ENCODE measurements around the gene ANKRD33.

The ANKRD33 gene, protein sequence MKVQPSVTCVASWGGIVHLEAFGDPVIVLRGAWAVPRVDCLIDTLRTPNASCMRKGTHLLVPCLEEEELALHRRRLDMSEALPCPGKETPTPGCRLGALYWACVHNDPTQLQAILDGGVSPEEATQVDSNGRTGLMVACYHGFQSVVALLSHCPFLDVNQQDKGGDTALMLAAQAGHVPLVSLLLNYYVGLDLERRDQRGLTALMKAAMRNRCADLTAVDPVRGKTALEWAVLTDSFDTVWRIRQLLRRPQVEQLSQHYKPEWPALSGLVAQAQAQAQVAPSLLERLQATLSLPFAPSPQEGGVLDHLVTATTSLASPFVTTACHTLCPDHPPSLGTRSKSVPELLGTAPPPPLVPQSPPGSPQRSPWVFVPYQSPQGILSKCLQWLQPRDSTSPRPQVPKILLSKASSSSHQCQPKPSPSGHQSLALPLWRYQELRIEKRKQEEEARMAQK

DNA sequence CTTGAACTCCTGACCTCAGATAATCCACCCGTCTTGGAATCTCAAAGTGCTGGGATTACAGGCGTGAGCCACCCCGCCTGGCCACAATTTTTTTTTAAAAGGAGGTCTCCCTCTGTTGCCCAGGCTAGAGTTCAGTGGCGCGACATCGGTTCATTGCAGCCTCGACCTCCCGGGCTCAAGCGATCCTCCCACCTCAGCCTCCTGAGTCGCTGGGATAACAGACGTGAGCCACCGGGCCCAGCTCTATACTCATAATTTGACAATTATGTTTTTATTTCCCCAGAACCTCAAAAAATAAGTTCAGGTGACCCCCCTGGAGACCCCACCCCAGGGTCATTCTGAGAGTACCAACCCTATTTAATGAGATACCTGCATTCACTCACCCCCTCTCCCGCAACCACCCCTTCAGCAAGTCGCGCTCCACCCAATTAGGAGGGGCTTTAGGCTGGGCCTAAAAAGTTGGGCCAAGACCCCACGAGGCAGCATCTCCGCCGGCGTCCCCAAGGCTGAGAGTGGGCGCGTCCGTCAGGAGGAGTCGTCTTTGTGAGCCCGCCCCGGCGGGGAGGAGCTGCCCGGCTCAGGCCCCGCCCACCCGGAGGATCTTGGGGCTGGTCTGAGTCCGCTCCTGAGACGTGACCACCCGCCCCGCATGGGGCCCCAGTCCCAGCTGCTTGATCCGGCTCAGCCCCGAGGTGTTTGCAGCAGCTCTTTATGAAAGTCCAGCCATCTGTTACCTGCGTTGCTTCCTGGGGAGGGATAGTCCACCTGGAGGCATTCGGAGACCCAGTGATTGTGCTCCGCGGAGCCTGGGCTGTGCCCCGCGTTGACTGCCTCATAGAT, at the start of gene ANKRD33:
ANKRD33 (plus strand) TSS at position 628 of the 840 bp plus-strand sequence; CDS start at position 712, 84 bp downstream.
- no peak for DNase-seq (ENCODE audit: low read depth in 2 of 2)

DNA sequence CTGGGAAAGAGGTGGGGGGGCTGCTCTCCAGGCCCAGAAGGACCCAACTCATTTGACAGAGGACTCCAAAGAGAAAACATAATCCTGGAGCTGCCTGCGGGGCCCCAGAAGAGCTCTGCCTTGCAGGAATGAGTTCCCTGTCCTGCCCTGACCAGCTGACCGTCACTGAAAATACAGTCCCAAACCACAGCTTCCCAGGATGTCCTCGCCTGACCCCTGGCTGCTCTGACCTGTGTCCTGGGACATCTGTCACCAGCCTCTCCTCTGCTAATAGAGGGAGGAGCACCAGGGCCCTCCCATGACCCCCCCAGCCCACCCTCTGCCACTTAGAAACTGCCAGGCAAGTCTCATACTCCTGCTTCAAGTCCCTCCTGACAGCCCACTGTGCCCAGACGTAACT, 49.1 kb upstream of the ANKRD33 start:
- no peak for DNase-seq (ENCODE audit: low read depth in 2 of 2)

GRCh38 chr12:51839310-51839947, 48.5 kb upstream of the ANKRD33 start:
- DNase-seq (ENCODE audit: low read depth in 2 of 2) = no peak

DNA sequence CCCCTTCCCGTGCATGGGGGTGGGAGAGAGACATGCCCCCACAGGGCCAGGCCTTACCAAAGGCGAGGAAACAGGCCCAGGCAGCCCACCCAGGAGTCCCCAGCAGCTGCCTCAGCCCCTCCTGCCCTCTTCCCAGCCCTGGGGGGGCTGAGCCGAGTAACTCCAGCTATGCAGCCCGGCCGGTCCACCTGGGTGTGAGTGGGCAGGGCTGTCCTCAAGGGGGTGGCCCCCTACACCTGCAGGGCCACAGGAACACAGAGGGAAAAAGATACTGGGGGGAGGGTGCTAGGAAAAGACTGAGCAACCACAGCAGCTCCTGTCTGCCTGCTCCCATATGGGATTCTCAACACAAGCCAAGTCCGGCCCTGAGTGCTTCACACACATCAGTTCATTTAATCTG, 46.9 kb upstream of the ANKRD33 start:
- no peak for DNase-seq (ENCODE audit: low read depth in 2 of 2)

- DNase-seq (ENCODE audit: low read depth in 2 of 2) = no peak
Measured at GRCh38 chr12:51841727-51842126, 46.2 kb upstream of the ANKRD33 start.

GRCh38 chr12:51844854-51845253, 43.0 kb upstream of the ANKRD33 start:
- no peak for DNase-seq (ENCODE audit: low read depth in 2 of 2)

DNA sequence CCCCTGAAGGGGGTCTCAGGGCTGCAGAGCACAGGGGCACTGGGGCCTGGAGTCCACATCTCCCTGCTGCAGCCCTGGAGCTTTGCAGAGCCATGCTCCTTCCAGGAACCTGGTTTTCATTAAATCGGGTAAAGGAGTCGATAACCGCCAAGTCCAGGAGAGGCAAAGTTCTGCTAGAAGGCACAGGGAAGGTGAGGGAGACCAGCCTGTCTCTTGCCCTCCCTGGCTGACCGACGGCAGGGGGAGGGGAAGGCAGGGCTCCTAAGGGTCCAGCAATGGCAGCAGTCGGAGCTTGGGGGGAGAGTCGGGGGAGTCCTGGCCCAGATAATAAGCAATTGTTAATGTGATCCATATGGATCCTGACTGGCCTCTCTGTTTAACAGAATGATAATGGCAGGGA, 42.4 kb upstream of the ANKRD33 start:
- DNase-seq (ENCODE audit: low read depth in 2 of 2) = no peak

DNA sequence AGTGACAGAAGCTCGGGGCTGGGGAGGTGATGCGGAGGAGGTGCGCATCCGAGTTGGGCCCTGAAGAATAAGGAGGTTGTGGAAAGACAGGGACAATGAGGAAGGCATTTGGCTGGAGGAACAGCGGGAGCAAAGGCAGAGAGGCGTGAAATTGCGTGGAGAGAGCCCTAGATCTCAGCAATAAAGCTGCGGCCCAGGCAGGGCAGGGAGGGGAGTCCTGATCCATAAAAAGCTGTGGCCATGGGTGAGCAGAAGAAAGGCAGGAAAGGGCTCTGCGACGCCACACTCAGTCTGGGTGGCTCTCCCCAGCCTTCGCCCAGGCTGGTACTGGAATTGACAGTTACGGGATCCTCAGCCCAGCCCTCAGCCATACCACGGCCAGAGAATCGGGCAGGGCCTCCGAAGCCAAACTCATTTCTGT, 41.6 kb upstream of the ANKRD33 start:
- no peak for DNase-seq (ENCODE audit: low read depth in 2 of 2)

GRCh38 chr12:51846911-51847642, 40.8 kb upstream of the ANKRD33 start:
- DNase-seq (ENCODE audit: low read depth in 2 of 2) = no peak

GRCh38 chr12:51847643-51848325, 40.1 kb upstream of the ANKRD33 start:
- no peak for DNase-seq (ENCODE audit: low read depth in 2 of 2)

DNA sequence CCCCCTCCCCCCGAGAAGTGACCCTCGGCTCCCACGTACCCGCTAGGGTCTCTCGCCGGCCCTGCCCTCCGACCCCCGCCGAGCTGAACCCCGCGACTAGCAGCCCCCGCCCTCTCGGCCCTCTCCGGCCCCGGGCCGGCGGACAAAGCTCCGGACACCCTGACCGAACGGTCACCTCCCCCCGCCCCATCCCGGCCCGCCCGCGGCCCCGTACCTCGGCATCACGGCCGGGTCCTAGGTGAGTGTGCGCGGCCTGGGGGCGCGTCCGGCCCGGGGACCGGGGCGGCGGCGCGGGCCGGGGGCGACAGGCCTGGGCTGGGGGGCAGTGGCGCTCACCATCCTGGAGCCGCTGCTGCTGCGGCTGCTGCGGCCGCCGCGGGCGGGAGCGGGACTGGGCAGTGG, 39.6 kb upstream of the ANKRD33 start, which contains the start of gene FIGNL2:
FIGNL2 (minus strand) TSS at position 393 of the 402 bp plus-strand sequence. CDS start 26,305 bp downstream, outside the sequence.
- DNase-seq (ENCODE audit: low read depth in 2 of 2) = no peak

DNA sequence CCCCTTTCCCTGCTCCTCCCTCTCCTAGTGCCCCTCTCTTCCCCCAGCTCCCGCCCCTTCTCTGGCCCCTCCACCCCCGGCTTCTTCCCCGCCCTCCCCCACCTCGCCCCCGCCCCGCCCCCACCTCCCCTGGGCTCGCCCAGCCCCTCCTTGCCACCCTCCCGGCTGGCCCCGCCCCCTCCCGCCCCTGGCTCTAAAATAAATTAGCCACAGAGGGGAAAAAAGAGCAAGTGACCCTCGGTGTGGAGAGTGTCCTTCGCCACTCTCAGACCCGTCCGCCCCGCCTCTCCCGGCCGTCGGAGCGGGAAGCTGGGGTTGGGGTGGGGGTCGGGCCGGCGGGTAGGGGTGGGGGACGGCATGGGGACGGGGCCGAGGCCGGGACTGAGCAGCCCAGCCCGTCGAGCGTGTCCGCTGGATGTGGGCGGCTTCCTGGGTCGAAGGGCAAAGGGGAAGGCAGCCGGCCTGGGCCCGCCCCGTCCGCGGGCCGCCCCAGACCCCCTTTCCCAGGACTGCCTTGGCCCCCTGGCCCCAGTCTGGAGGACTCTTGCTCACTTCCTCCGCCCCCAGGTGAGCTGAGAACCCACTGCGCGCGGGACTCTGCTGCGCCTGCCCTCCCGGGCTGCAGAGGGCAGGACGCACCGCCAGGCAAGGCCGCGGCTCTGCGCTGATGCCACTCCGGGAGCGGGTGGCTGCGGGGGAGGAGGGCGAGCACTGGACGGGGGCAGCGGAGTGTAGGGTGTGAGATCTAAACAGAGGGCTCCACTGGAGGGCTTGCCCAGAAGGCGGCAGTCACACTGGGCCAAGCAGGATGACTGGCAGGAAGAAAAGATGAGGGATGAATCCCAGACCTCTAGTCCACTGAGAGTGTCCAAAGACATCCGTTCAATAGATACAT, 38.8 kb upstream of the ANKRD33 start:
- no peak for DNase-seq (ENCODE audit: low read depth in 2 of 2)

DNA sequence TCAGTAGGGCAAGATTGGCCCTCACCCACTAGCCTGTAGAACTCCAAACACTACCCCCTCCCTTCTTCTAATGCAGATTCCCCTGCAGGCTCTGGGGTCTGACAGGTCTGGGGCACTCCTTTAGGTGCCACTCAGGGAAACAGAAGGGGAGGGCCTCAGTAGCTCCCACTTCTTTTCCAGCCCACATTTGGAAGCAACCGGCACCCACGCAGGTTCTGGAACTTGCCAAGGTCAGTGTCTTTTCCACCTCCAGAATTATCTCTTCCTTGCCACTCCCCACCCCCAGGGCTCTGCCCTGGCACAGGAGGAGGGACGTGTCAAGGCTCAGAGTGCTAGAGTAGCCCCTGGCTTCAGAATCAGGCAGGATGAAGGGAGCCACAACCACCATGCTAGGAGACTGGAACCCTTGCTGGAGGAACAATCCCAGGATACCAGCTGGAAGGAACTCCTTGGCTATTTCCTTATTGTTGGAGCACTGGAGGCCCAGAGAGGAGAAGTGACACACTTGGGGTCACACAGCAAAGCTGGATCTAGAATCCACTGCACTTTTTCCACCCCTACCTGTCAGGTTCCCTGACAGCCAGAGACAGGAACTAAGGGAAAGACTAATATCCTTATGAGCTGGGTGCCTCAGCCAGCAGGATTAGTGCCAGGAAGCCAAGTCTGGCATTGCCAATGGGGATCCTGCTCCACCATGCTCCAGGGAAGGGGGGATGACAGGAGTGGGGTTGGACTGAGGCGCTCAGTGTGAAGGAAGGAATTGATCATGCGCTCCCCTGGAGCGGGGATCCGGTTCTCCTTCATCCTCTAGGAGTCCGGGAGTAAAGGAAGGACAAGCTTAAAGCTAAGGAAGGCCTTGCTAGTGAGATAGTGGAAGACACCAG, 37.6 kb upstream of the ANKRD33 start:
- no peak for DNase-seq (ENCODE audit: low read depth in 2 of 2)

DNA sequence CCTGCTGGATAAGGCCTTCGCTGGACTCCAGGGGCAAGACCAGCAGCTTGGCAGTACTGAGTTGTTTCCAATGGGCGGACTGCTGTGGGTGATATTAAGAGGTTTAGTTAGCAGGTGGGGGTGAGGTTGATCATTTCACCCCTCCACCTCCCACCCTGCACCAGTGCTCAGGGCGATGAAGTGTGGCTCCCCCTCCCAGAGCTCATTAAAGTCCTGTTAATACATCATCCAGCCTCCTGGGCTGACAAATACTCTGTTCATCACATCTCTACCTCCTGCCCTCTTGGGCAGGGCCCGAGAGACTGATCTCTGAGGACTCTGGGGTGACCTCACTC, 37.0 kb upstream of the ANKRD33 start:
- no peak for DNase-seq (ENCODE audit: low read depth in 2 of 2)

GRCh38 chr12:51851413-51852124, 36.3 kb upstream of the ANKRD33 start:
- DNase-seq (ENCODE audit: low read depth in 2 of 2) = no peak

DNA sequence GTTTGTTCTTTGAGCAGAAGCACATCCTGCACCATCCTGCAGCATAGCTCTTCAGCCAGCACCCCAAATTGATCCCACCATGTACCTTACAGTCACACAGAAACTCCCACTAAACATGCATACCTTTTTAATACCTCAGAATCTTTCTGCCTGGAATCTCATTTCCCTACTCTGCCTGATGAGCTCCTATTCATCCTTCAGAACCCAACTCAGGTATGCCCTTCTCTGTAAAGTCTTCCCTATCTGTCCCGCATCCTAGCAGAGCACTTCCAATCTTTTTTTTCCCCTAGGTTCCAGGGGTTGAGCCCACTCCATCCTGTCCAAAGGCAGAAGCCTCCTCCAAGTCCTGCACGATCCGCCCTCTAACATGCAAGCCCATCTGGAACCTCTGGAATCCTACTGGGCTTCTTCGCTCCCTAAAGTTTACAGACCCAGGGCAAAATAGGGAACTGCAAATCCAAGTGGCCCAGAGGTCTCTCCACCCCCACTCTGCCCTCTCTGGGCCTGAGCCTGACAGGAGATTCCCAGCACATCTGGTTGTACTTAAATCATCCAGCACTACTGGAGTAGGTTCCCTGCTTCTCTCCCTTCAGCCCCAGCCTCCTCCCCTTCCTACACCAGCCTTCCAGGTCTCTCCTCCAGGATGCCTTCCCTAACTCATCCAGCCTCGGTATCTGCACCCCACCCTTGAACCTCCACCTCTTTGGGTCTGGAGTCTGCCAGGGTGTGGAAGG, 35.3 kb upstream of the ANKRD33 start:
- no peak for DNase-seq (ENCODE audit: low read depth in 2 of 2)

GRCh38 chr12:51855586-51856428, 32.1 kb upstream of the ANKRD33 start:
- no peak for DNase-seq (ENCODE audit: low read depth in 2 of 2)

All from fibroblast of skin of left biceps (primary cell).